GM12878 (cell line): Measurements from ENCODE around the gene RAP1GAP.

Experiments used
- CTCF ChIP-seq, 3 experiments: IDR thresholded peaks in 2 of 3; conservative IDR thresholded peaks in 1 of 3; 2 replicates each; pipeline ENCODE4 v1.5.1; 2011; ENCODE audit warnings: low read depth in 3 of 3, low read length in 3 of 3, mild to moderate bottlenecking in 3 of 3, control low read depth in 2 of 3, moderate library complexity in 2 of 3, inconsistent platforms in 1 of 3, mixed read lengths in 1 of 3; ENCODE audit not compliant: control insufficient read depth in 2 of 3, insufficient read depth in 1 of 3; ENCODE audit errors: extremely low read depth in 1 of 3
- EGR1 ChIP-seq, 2 experiments: IDR thresholded peaks; 1 replicate in 1 of 2; 2 replicates in 1 of 2; pipeline ENCODE4 v1.6.1; 2011 to 2012; ENCODE audit warnings: low read depth in 2 of 2, low read length in 2 of 2, borderline replicate concordance in 1 of 2, mild to moderate bottlenecking in 1 of 2, moderate library complexity in 1 of 2
- LARP7 ChIP-seq: fragments of 450-650 bp; IDR thresholded peaks from 2 replicates; pipeline ENCODE4 v1.6.1; 2017; ENCODE audit warnings: mild to moderate bottlenecking
- PRDM15 ChIP-seq: fragments of 450-650 bp; formaldehyde crosslinking; IDR thresholded peaks from 2 replicates; pipeline ENCODE4 v1.4.0; 2020; ENCODE audit warnings: mild to moderate bottlenecking, moderate library complexity
- RCOR1 ChIP-seq: conservative IDR thresholded peaks from 2 replicates; pipeline ENCODE4 v1.6.1; 2012; ENCODE audit warnings: low read depth, low read length, improper control_type of control experiment
- TARDBP ChIP-seq: IDR thresholded peaks from 2 replicates; pipeline ENCODE4 v1.6.1; 2016; ENCODE audit warnings: borderline replicate concordance

- TF ChIP-seq CTCF (IDR thresholded peaks at IDR 0.05 in 2 of 3, conservative IDR thresholded peaks at IDR 0.05 in 1 of 3; ENCODE audit: control insufficient read depth in 2 of 3, extremely low read depth in 1 of 3, insufficient read depth in 1 of 3, low read depth in 3 of 3, low read length in 3 of 3) (no peak), TARDBP (no peak), LARP7 (no peak), PRDM15 (CRISPR knock-in tag) (no peak), RCOR1 (no peak), EGR1 (IDR thresholded peaks at IDR 0.05; ENCODE audit: borderline replicate concordance in 1 of 2, low read depth in 2 of 2, low read length in 2 of 2) (no peak)
Observed at GRCh38 chr1:21670059-21670881, 1.1 kb upstream of the RAP1GAP start.
